ENCODE data around the gene SEC11A. TPM values are rescaled to one million over a fixed set of nuclear protein-coding genes. Genes with fewer than 3 reads are reported as not detected.

Gene SEC11A
- total and polyA plus RNA-seq, 4 donors, result 56.7 to 90.2 (median 71.3) TPM

GRCh38 chr15:84647726-84648125 lies 68.2 kb downstream of the SEC11A start (continued):
- no peak for TF ChIP-seq GABPA (IDR thresholded peaks at IDR 0.05 in 1 of 2, conservative IDR thresholded peaks at IDR 0.05 in 1 of 2)

- Histone ChIP-seq H3K9ac (ENCODE audit: low read depth in 1 of 2, low read length in 2 of 2) (no peak overlapping the region), H3K27ac (ENCODE audit: low read depth in 1 of 2, low read length in 2 of 2) (no peak overlapping the region), H3K9me3 (ENCODE audit: control insufficient read depth in 4 of 4, low read length in 3 of 4) (no peaks in the 10 kb centered on the region), H3K4me1 (ENCODE audit: control insufficient read depth in 4 of 4, insufficient read depth in 4 of 4, low read length in 3 of 4) (no peaks in the 10 kb centered on the region), H3K27me3 (ENCODE audit: control insufficient read depth in 4 of 4, insufficient read depth in 4 of 4, low read length in 3 of 4) (no peaks in the 10 kb centered on the region), H3K4me3 (ENCODE audit: low read depth in 1 of 3, low read length in 3 of 3) (no peak overlapping the region), H3K36me3 (ENCODE audit: control insufficient read depth in 4 of 4, insufficient read depth in 3 of 4, low read depth in 1 of 4, low read length in 3 of 4) (peaks cover 7 to 60% (median 48%) of the 10 kb centered on the region in 4 donors)
- 94% methylated on average over 10 of the region's 10 CpGs for WGBS
- no peak for TF ChIP-seq NR2F2 (IDR thresholded peaks at IDR 0.05)
- TF ChIP-seq REST (IDR thresholded peaks at IDR 0.05), result no peak
- TF ChIP-seq GABPA (IDR thresholded peaks at IDR 0.05 in 1 of 2, conservative IDR thresholded peaks at IDR 0.05 in 1 of 2), result no peak
- no peak for TF ChIP-seq MAX (IDR thresholded peaks at IDR 0.05)
- TF ChIP-seq HNF4A (conservative IDR thresholded peaks at IDR 0.05), result no peak
- TF ChIP-seq JUND (IDR thresholded peaks at IDR 0.05), result no peak
- DNase-seq (ENCODE audit: low spot score), result no peak
Measured at GRCh38 chr15:84645997-84646396, 69.9 kb downstream of the SEC11A start.

GRCh38 chr15:84645496-84645895 lies 70.4 kb downstream of the SEC11A start:
- WGBS, result 90% methylated on average over 10 of the region's 10 CpGs
- Histone ChIP-seq H3K27me3 (ENCODE audit: control insufficient read depth in 4 of 4, insufficient read depth in 4 of 4, low read length in 3 of 4) (no peaks in the 10 kb centered on the region), H3K27ac (ENCODE audit: low read depth in 1 of 2, low read length in 2 of 2) (no peak overlapping the region), H3K4me1 (ENCODE audit: control insufficient read depth in 4 of 4, insufficient read depth in 4 of 4, low read length in 3 of 4) (no peaks in the 10 kb centered on the region), H3K36me3 (ENCODE audit: control insufficient read depth in 4 of 4, insufficient read depth in 3 of 4, low read depth in 1 of 4, low read length in 3 of 4) (peaks cover 7 to 65% (median 52%) of the 10 kb centered on the region in 4 donors), H3K4me3 (ENCODE audit: low read depth in 1 of 3, low read length in 3 of 3) (no peak overlapping the region), H3K9me3 (ENCODE audit: control insufficient read depth in 4 of 4, low read length in 3 of 4) (no peaks in the 10 kb centered on the region), H3K9ac (ENCODE audit: low read depth in 1 of 2, low read length in 2 of 2) (no peak overlapping the region)
- DNase-seq (ENCODE audit: low spot score), result no peak
- no peak for TF ChIP-seq NR2F2 (IDR thresholded peaks at IDR 0.05)
- TF ChIP-seq ATF3 (IDR thresholded peaks at IDR 0.05), result no peak
- no peak for TF ChIP-seq JUND (IDR thresholded peaks at IDR 0.05)
- no peak for TF ChIP-seq HNF4A (conservative IDR thresholded peaks at IDR 0.05)
- TF ChIP-seq MAX (IDR thresholded peaks at IDR 0.05), result no peak
- TF ChIP-seq TAF1 (conservative IDR thresholded peaks at IDR 0.05), result no peak
- no peak for TF ChIP-seq RAD21 (IDR thresholded peaks at IDR 0.05)
- TF ChIP-seq CTCF (IDR thresholded peaks at IDR 0.05; ENCODE audit: low read depth, low read length, missing input control), result no peak
- no peak for TF ChIP-seq HNF4G (IDR thresholded peaks at IDR 0.05)

All from liver (tissue), 9 donors.